OCI-LY3 (cell line): Measurements from ENCODE around the gene BRINP1.

Experiments
- H2AFZ ChIP-seq: fragments of 200-600, 300-600 bp; shearing (Covaris generic); 2 replicates; pipeline ENCODE4 v1.6.0; 2014; ENCODE audit warnings: antibody characterized with exemption, low read depth, low read length
- H3K27ac ChIP-seq: fragments of 200-600, 300-600 bp; sonication (generic); 2 replicates; pipeline ENCODE4 v1.5.1; 2014; ENCODE audit warnings: mild to moderate bottlenecking, low read length, moderate library complexity, mixed read lengths
- H3K27me3 ChIP-seq: fragments of 200-600, 300-600 bp; sonication (generic); 2 replicates; pipeline ENCODE4 v1.6.1; 2014; ENCODE audit warnings: low read depth, low read length, mixed read lengths
- H3K36me3 ChIP-seq: fragments of 200-600, 300-600 bp; sonication (generic); replicated peaks from 2 replicates; pipeline ENCODE3; 2014; ENCODE audit warnings: low read depth, low read length, mixed read lengths
- H3K4me1 ChIP-seq: fragments of 300-600, 200-600 bp; sonication (generic); 2 replicates; pipeline ENCODE4 v1.6.1; 2014; ENCODE audit warnings: low read length, mixed read lengths
- H3K4me2 ChIP-seq: fragments of 200-600, 300-600 bp; sonication (generic); 2 replicates; pipeline ENCODE4 v1.6.1; 2014; ENCODE audit warnings: low read length, mixed read lengths
- H3K4me3 ChIP-seq: fragments of 300-600, 200-600 bp; sonication (generic); 2 replicates; pipeline ENCODE4 v1.5.1; 2014; ENCODE audit warnings: antibody characterized with exemption, mild to moderate bottlenecking, low read length, moderate library complexity
- H3K79me2 ChIP-seq: fragments of 300-600, 200-600 bp; shearing (Covaris generic); 2 replicates; pipeline ENCODE4 v1.6.1; 2014; ENCODE audit warnings: mild to moderate bottlenecking, low read length, mixed read lengths
- H3K9ac ChIP-seq: fragments of 300-600, 200-600 bp; shearing (Covaris generic); 2 replicates; pipeline ENCODE4 v1.6.0; 2014; ENCODE audit warnings: mild to moderate bottlenecking, low read length, moderate library complexity
- H3K9me3 ChIP-seq: fragments of 200-600, 300-600 bp; shearing (Covaris generic); 2 replicates; pipeline ENCODE4 v1.6.1; 2014; ENCODE audit warnings: low read length, mixed read lengths; ENCODE audit not compliant: insufficient read depth
- H4K20me1 ChIP-seq: fragments of 200-600, 300-600 bp; sonication (generic); 2 replicates; pipeline ENCODE4 v1.6.1; 2016; ENCODE audit warnings: low read length, mixed read lengths; ENCODE audit not compliant: insufficient read depth
- EZH2phosphoT487 ChIP-seq: fragments of 200-600 bp; shearing (Covaris generic); IDR thresholded peaks from 2 replicates; pipeline ENCODE4 v1.6.1; 2018; ENCODE audit warnings: antibody characterized with exemption, mixed run types, low read depth
- TF ChIP-seq, protein P1 (sequence below): fragments of 200-600, 300-600 bp; sonication (generic); IDR thresholded peaks from 2 replicates; pipeline ENCODE4 v1.5.1; 2014; ENCODE audit warnings: antibody characterized with exemption, low read length, low read depth

BRINP1 gene

DNA sequence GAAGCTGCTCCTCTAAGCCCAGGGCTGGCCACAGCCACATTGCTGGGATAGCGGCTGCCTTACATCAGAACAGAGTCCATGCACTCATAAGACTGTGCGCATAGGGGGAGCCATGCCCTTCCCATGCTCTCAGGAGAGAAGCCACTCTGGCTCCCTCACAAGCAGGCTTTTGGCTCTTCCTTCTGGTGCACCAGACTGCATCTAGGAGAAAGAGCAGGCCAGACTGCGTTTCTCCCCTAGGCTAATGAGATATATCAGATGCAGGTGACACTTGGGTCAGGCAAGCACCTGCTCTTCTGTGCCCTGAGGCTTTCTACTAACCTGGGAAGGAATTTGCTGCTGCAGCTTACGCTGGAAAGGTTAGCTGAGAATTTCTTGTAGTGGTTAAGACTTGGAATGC is 43.2 kb upstream of the BRINP1 start:
- TF ChIP-seq, protein P1, sequence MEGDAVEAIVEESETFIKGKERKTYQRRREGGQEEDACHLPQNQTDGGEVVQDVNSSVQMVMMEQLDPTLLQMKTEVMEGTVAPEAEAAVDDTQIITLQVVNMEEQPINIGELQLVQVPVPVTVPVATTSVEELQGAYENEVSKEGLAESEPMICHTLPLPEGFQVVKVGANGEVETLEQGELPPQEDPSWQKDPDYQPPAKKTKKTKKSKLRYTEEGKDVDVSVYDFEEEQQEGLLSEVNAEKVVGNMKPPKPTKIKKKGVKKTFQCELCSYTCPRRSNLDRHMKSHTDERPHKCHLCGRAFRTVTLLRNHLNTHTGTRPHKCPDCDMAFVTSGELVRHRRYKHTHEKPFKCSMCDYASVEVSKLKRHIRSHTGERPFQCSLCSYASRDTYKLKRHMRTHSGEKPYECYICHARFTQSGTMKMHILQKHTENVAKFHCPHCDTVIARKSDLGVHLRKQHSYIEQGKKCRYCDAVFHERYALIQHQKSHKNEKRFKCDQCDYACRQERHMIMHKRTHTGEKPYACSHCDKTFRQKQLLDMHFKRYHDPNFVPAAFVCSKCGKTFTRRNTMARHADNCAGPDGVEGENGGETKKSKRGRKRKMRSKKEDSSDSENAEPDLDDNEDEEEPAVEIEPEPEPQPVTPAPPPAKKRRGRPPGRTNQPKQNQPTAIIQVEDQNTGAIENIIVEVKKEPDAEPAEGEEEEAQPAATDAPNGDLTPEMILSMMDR: no peak
- no peak for TF ChIP-seq EZH2phosphoT487

DNA sequence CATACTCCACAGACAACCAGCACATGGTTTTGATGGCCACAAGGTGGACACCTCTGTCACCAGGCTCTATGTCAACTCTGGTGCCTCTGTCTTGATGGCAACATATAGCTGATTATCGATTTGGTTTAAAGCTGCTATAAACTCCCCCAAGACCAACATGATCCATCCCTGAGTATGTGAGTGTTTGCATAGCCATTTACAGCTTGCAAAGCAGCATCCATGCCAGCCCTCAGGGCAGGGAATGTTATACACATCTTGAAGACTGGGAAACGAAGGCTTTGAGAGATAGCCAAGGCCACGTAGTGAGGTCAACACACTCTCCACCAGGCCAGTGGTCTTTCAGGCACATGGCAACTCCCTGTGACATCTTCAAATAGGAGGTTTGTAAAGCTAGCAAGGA is 40.3 kb upstream of the BRINP1 start:
- H4K20me1 ChIP-seq: no peaks in the 10 kb centered on the region
- no peak overlapping the region for H3K4me2 ChIP-seq
- no peaks in the 10 kb centered on the region for H3K36me3 ChIP-seq
- no peaks in the 10 kb centered on the region for H3K9me3 ChIP-seq
- H3K9ac ChIP-seq: no peak overlapping the region
- TF ChIP-seq, protein P1: no peak
- no peak for TF ChIP-seq EZH2phosphoT487
- H3K27me3 ChIP-seq: no peaks in the 10 kb centered on the region
- no peak overlapping the region for H3K4me3 ChIP-seq
- H3K79me2 ChIP-seq: no peaks in the 10 kb centered on the region
- H3K27ac ChIP-seq: no peak overlapping the region
- no peaks in the 10 kb centered on the region for H3K4me1 ChIP-seq
- H2AFZ ChIP-seq: no peak overlapping the region

More for the DNA sequence above, 43.2 kb upstream of the BRINP1 start:
- H3K9me3 ChIP-seq: no peaks in the 10 kb centered on the region
- no peak overlapping the region for H3K4me3 ChIP-seq
- no peaks in the 10 kb centered on the region for H3K36me3 ChIP-seq
- H3K4me2 ChIP-seq: no peak overlapping the region
- H3K9ac ChIP-seq: no peak overlapping the region
- no peak overlapping the region for H3K27ac ChIP-seq
- H3K27me3 ChIP-seq: no peaks in the 10 kb centered on the region
- no peak overlapping the region for H2AFZ ChIP-seq
- no peaks in the 10 kb centered on the region for H4K20me1 ChIP-seq
- no peaks in the 10 kb centered on the region for H3K4me1 ChIP-seq
- no peaks in the 10 kb centered on the region for H3K79me2 ChIP-seq

DNA sequence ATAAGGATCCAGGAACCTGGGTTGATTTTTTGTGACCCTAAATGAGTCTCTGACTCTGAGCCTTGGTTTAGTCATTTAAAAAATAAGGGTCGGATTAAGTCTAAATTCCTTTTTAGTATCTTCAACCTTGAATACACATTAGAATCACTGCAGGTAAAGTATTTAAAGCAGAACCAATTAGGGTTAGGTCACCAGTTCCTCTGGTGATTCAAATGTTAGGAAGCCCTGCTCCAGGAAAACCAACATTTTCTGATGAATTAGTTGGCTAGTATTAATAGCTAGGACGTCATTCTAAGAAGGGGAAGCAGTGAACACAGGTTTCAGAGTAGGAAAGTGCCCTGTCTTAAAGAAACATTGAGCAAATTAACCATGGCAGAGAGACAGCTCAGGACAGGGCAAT is 31.4 kb upstream of the BRINP1 start:
- Histone ChIP-seq H3K79me2 (no peaks in the 10 kb centered on the region), H3K9me3 (no peaks in the 10 kb centered on the region), H2AFZ (no peak overlapping the region), H3K4me2 (no peak overlapping the region), H3K4me3 (no peak overlapping the region), H4K20me1 (no peaks in the 10 kb centered on the region), H3K4me1 (no peaks in the 10 kb centered on the region), H3K27ac (no peak overlapping the region), H3K9ac (no peak overlapping the region), H3K36me3 (no peaks in the 10 kb centered on the region), H3K27me3 (no peaks in the 10 kb centered on the region)
- TF ChIP-seq, protein P1: no peak
- no peak for TF ChIP-seq EZH2phosphoT487

DNA sequence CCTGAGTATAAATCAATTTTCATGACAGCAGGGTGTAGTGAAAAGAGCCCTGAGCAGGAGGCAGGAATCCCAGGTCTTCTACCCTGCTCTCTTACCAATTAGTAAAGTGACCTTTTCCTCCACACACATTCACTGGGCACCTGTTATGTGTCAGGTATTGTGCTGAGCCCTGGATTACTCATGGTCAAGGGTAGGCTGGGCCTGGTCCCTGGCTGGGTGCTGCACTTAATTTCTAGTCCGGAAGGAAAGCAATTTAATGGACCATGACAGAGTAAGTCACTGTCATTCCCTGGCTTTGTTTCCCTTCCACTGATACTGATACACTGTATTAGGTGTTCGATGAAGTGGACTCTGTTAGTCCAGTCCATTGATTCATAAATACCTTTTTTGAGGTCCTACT is 29.1 kb upstream of the BRINP1 start:
- Histone ChIP-seq H3K9me3 (no peaks in the 10 kb centered on the region), H3K36me3 (no peaks in the 10 kb centered on the region), H3K27ac (no peak overlapping the region), H3K27me3 (no peaks in the 10 kb centered on the region), H3K4me3 (no peak overlapping the region), H3K4me2 (no peak overlapping the region), H4K20me1 (no peaks in the 10 kb centered on the region), H3K4me1 (no peaks in the 10 kb centered on the region), H3K79me2 (no peaks in the 10 kb centered on the region), H3K9ac (no peak overlapping the region), H2AFZ (no peak overlapping the region)
- TF ChIP-seq EZH2phosphoT487: no peak
- TF ChIP-seq, protein P1: no peak
